Vagina (tissue), 2 donors: ENCODE measurements around the gene CDON.

ENCODE experiments used
- POLR2A ChIP-seq, 2 donors: fragments of 450-650 bp; IDR thresholded peaks; one replicate each; pipeline ENCODE4 v1.6.1; 2017; ENCODE audit warnings: antibody characterized with exemption in 2 of 2, mild to moderate bottlenecking in 2 of 2, moderate library complexity in 2 of 2
- POLR2AphosphoS5 ChIP-seq, 2 donors: sonication (generic); formaldehyde crosslinking; IDR thresholded peaks; one replicate each; pipeline ENCODE4 v1.9.0; 2017; ENCODE audit warnings: antibody characterized with exemption in 2 of 2, mild to moderate bottlenecking in 2 of 2, low read depth in 1 of 2; ENCODE audit not compliant: insufficient read depth in 1 of 2
- TF ChIP-seq, protein P1 (sequence below), 3 experiments: fragments of 450-650 bp in 2 of 3; fragments of 200-600 bp in 1 of 3; sonication (generic) in 1 of 3; IDR thresholded peaks; one replicate each; pipeline ENCODE4 v1.5.1; 2017 to 2019; ENCODE audit warnings: antibody characterized with exemption in 3 of 3, mild to moderate bottlenecking in 2 of 3, moderate library complexity in 2 of 3

DNA sequence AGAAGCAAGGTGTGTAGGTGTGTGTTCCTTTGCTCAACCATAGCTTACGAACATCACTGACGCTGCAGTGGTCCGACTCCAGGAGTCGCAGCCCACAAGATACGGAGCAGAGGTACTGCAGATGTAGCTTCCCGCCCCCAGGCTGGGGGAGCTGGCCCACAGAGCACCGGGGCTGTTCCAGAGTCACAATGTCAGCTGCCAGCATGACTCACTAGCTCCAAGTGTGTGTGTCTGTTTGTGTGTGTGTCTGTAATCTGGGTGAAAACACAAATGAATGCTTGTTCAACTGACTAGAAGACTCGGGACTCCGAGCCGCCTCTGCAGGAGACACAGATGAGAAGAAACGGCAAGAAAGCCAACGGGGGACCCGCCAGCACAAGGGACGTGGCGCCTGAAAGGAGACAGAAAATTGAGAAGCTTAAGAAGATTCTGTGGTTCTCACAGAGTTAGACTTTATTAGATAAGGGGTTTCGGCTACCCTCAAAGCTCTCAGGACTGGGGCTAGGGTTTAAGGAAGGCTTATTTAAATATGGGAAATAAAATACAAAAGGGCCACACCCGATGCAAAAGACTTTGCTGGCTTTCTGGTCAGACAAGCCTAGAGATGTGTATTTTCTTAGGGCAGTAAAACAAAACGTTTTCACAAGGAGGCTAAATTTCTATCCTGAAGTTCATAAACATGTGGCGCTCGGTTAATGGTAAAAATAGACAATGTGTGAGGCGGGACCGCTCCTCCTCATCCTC is 106.1 kb downstream of the CDON start:
- TF ChIP-seq POLR2A (IDR thresholded peaks at IDR 0.05) (no peak), POLR2AphosphoS5 (IDR thresholded peaks at IDR 0.05; ENCODE audit: insufficient read depth in 1 of 2, low read depth in 1 of 2) (peak in 1 of 2 donors; percentile 49)
- TF ChIP-seq, protein P1, sequence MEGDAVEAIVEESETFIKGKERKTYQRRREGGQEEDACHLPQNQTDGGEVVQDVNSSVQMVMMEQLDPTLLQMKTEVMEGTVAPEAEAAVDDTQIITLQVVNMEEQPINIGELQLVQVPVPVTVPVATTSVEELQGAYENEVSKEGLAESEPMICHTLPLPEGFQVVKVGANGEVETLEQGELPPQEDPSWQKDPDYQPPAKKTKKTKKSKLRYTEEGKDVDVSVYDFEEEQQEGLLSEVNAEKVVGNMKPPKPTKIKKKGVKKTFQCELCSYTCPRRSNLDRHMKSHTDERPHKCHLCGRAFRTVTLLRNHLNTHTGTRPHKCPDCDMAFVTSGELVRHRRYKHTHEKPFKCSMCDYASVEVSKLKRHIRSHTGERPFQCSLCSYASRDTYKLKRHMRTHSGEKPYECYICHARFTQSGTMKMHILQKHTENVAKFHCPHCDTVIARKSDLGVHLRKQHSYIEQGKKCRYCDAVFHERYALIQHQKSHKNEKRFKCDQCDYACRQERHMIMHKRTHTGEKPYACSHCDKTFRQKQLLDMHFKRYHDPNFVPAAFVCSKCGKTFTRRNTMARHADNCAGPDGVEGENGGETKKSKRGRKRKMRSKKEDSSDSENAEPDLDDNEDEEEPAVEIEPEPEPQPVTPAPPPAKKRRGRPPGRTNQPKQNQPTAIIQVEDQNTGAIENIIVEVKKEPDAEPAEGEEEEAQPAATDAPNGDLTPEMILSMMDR (IDR thresholded peaks at IDR 0.05): no peak
